ENCODE results near the gene SLC9C1. TPM values are rescaled to one million over a fixed set of nuclear protein-coding genes. Genes with fewer than 3 reads are reported as not detected.

The SLC9C1 gene
- total RNA-seq = 2.3 TPM
- long read RNA-seq, partial matches to known transcripts = 0 of 1 reads
- long read RNA-seq, other reads (novel, unspliced or antisense) = 1 of 1 reads

- DNase-seq = no peak
- ATAC-seq = peak; percentile 94
- intact Hi-C loops (cut with micrococcal nuclease) = loop anchor here (5.0 kb wide), 1 partner anchor 239 kb away; no protein-coding TSS in a partner anchor
These were observed at the start of gene SLC9C1 for GRCh38 chr3:112293368-112294321. TSS of gene SLC9C1 (minus strand) at chr3:112294216. CDS start at chr3:112286791, 7,425 bp downstream.

GRCh38 chr3:112341386-112341785, 47.4 kb upstream of the SLC9C1 start:
- ATAC-seq = no peak
- intact Hi-C loops (cut with micrococcal nuclease) = no loop called here
- no peak for DNase-seq

GRCh38 chr3:112339609-112340008, 45.6 kb upstream of the SLC9C1 start:
- DNase-seq = no peak
- intact Hi-C loops (cut with micrococcal nuclease) = no loop called here
- ATAC-seq = no peak

- intact Hi-C loops (cut with micrococcal nuclease) = no loop called here
- ATAC-seq (no peak), DNase-seq (no peak)
These were observed 45.1 kb upstream of the SLC9C1 start for GRCh38 chr3:112339134-112339533.

- intact Hi-C loops (cut with micrococcal nuclease) = no loop called here
- DNase-seq (no peak), ATAC-seq (no peak)
These were observed 44.7 kb upstream of the SLC9C1 start for GRCh38 chr3:112338727-112339056.

GRCh38 chr3:112338021-112338726, 44.2 kb upstream of the SLC9C1 start:
- ATAC-seq (no peak), DNase-seq (no peak)
- intact Hi-C loops (cut with micrococcal nuclease) = no loop called here

GRCh38 chr3:112335434-112335781, 41.4 kb upstream of the SLC9C1 start:
- ATAC-seq = no peak

GRCh38 chr3:112334691-112335433, 40.8 kb upstream of the SLC9C1 start:
- ATAC-seq = no peak
- intact Hi-C loops (cut with micrococcal nuclease) = no loop called here
- no peak for DNase-seq

More at GRCh38 chr3:112335434-112335781, 41.4 kb upstream of the SLC9C1 start:
- intact Hi-C loops (cut with micrococcal nuclease) = no loop called here
- DNase-seq = no peak

- intact Hi-C loops (cut with micrococcal nuclease) = no loop called here
- DNase-seq (peak; percentile 30), ATAC-seq (peak; percentile 56)
These were observed 39.6 kb upstream of the SLC9C1 start for GRCh38 chr3:112333381-112334317.

- DNase-seq (peak; percentile 58), ATAC-seq (peak; percentile 83)
- intact Hi-C loops (cut with micrococcal nuclease) = no loop called here
These were observed 39.0 kb upstream of the SLC9C1 start, which contains the start of gene CD200 for GRCh38 chr3:112333002-112333380. TSS of gene CD200 (plus strand) at chr3:112333156. CDS start at chr3:112333213, 57 bp downstream.

- ATAC-seq (no peak), DNase-seq (no peak)
- intact Hi-C loops (cut with micrococcal nuclease) = no loop called here
These were observed 37.8 kb upstream of the SLC9C1 start for GRCh38 chr3:112331851-112332250.

- ATAC-seq (peak; percentile 59), DNase-seq (no peak)
- intact Hi-C loops (cut with micrococcal nuclease) = loop anchor here (10.0 kb wide), 1 partner anchor 187 kb away; no protein-coding TSS in a partner anchor
These were observed 33.4 kb upstream of the SLC9C1 start for GRCh38 chr3:112327371-112327951.

GRCh38 chr3:112321867-112322652, 28.0 kb upstream of the SLC9C1 start:
- intact Hi-C loops (cut with micrococcal nuclease) = loop anchor here (10.0 kb wide), 1 partner anchor 193 kb away; no protein-coding TSS in a partner anchor
- ATAC-seq (no peak), DNase-seq (no peak)

- no peak for ATAC-seq
- intact Hi-C loops (cut with micrococcal nuclease) = loop anchor here (10.0 kb wide), 1 partner anchor 194 kb away; no protein-coding TSS in a partner anchor
- DNase-seq = no peak
These were observed 26.7 kb upstream of the SLC9C1 start for GRCh38 chr3:112320691-112321090.

GRCh38 chr3:112319516-112320276, 25.7 kb upstream of the SLC9C1 start:
- no peak for DNase-seq
- ATAC-seq = no peak
- intact Hi-C loops (cut with micrococcal nuclease) = loop anchor here (10.0 kb wide), 1 partner anchor 195 kb away; no protein-coding TSS in a partner anchor

GRCh38 chr3:112315791-112316190, 21.8 kb upstream of the SLC9C1 start:
- intact Hi-C loops (cut with micrococcal nuclease) = no loop called here
- DNase-seq (no peak), ATAC-seq (no peak)

All from left ventricle myocardium superior (tissue), 1 donor.